CD4-positive, alpha-beta T cell treated with Interleukin-15 for 4 hours (primary cell): ENCODE measurements around the gene TMEM132C.
A peak's percentile ranks its signal among the peaks of the same experiment; 100 is the strongest.

Experiments used
- DNase-seq: peaks from one replicate; pipeline ENCODE4 v3.0.0-alpha.2; 2020; ENCODE audit warnings: low spot score

Gene TMEM132C

DNA sequence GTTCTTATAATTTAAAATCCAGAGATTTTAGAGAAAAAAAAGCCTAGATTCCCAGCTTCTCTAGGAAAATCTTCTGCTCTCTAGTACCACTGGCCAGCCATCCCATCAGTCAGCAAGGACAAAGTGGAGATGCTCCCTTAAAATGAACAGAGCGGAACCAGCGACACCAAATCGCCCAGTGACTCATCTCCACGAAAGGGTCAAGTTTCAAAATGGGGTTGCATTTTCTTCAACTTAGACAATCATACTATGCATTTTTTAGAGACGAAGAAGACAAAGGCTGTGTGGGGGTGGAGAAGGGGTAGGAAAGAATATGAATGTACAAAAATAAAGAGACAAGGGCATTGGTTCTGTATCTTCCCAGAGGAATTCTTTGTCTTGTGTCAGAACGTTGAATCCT is 344.8 kb downstream of the TMEM132C start:
- no peak for DNase-seq

- DNase-seq, result no peak
Observed at GRCh38 chr12:128612150-128612850, 345.3 kb downstream of the TMEM132C start.

GRCh38 chr12:128613837-128614590 is 347.0 kb downstream of the TMEM132C start:
- no peak for DNase-seq

- no peak for DNase-seq
Observed at GRCh38 chr12:128617304-128617833, 350.4 kb downstream of the TMEM132C start.

DNA sequence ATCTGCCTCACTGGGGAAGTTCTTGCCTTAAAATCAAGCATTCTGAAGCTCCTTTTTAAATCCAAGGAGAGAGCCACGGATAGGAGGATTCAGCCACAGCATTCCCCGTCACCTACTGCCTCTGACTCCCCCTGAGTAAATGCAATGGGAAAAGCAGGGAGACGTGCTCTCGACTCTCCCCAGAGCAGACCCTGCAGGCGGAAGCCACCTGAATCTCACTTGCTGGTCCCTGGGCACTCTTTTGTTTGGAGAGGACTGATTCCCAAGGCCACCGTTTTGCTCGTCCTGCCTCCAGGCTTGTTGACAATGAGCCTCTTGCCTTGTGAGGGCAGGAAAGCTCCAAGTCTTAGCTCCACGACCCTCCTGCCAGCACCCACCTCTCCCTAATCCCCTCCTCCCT is 352.3 kb downstream of the TMEM132C start:
- DNase-seq, result no peak

GRCh38 chr12:128621304-128621703 is 354.3 kb downstream of the TMEM132C start:
- DNase-seq, result no peak

GRCh38 chr12:128623748-128624147 is 356.8 kb downstream of the TMEM132C start:
- DNase-seq, result no peak

- DNase-seq, result no peak
Observed at GRCh38 chr12:128626808-128627320, 359.9 kb downstream of the TMEM132C start.

DNA sequence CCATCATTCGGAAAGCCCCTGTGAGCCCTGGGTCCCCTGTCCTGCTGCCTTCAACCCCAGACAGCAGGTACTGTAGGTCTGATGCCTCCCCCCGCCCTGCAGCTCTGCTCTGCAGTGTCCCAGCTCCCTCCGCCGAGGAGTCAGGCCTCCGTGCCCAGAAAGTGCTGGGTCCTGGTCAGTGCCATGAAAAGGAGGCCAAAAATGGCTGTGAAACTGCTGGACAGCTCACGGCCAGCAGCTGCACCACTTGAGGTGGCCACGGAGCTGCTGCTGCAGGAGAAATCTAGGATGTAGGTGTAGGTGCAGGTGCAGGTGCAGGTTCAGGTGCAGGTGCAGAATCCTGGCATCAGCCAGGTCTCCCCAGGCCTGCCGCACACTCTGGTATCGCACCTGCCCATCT is 360.7 kb downstream of the TMEM132C start:
- DNase-seq, result no peak

GRCh38 chr12:128629979-128630378 is 363.0 kb downstream of the TMEM132C start:
- DNase-seq, result no peak

DNA sequence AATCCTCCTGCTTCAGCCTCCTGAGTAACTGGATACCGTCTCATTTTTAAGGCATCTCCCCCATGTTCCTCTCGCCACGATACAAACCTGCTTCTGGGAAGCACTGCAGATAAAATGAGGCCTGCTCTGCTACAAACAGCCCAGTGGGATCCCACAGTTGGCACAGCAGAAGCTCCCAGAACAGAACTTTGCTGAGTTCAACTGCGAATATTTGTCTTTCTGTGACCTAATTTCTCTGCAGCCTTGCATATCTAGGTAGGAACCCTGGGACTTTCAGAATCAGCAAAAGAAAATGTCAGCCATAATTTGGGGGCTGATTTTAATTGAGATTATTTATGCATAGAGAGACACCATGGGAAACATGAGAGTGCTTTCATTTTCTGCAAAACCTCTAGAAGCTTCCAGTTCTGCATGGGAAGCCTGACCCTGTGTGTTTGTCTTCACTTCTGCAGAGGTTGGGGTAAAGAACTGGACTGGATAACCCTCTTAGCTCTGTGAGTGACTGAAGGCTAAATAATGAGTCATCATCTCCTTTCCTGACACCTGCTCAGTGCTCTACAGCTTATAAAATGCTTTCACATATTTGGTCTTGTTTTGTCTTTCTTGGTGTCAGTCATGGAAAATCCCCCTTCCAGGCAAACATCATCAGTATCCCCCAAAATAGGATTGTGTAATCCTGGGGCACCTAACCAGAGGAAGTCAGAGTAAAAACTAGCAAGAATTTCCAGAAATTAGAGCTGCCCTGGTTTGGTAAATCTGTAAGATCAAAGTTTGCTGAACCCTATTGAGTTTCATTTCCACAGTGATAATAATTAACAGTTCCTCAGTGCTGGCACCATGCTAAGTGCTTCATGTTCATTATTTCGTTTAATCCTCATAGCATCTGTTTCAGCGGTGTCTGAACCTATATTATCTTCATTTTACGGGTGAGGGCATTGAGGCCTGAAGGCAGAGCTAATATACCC is 371.0 kb downstream of the TMEM132C start:
- no peak for DNase-seq

GRCh38 chr12:128639089-128639488 is 372.1 kb downstream of the TMEM132C start:
- no peak for DNase-seq

DNA sequence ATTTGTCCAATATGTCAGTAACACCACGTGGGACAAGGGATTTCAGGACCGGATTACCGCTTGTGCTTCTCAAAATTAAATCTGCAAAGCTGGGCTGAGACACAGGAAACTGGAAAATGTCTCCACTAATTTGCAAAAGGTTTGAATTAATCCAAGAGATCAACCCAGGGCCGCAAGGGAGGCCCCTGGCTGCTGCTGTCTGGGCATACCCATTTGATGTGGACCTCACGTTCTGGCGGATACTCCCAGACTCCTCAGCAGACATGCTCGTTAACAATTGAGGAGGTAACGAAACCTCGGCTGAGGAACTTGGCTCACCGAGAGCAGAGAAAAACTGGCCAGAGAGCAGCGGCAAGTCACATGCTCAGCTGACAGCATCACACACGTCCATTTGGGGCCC is 376.2 kb downstream of the TMEM132C start:
- no peak for DNase-seq

DNA sequence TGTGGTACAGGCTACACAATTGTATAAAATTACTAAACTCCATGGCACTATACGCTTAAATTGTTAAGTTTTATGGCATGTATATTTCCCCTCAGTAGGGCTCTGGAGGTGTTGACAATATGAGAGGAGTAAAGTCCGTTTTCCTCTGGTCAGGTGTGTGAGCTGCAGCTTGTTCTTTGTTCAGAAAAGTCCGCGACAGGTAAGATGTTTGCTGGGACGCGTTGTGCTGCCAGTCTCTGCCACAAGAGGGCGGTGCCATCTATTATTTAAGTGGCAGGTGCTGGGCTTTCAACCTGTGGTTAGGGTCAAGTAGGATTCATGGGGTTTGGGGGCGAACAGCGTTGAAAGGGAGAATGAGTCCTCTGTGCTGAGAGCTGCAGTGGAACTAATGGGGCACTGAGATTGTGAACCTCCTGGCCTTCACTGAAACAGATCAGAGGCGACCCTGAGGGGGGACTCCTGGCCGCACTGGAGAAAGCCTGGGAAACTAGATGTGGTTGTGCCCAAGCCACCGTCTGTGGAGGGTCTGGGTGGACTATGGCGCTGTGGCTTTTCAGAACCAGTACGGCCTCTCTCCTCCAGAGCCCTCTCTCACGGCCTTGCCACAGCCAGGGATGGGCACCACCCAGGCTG is 377.8 kb downstream of the TMEM132C start:
- peak; percentile 25 for DNase-seq

- no peak for DNase-seq
Observed at GRCh38 chr12:128649902-128650301, 382.9 kb downstream of the TMEM132C start.

DNA sequence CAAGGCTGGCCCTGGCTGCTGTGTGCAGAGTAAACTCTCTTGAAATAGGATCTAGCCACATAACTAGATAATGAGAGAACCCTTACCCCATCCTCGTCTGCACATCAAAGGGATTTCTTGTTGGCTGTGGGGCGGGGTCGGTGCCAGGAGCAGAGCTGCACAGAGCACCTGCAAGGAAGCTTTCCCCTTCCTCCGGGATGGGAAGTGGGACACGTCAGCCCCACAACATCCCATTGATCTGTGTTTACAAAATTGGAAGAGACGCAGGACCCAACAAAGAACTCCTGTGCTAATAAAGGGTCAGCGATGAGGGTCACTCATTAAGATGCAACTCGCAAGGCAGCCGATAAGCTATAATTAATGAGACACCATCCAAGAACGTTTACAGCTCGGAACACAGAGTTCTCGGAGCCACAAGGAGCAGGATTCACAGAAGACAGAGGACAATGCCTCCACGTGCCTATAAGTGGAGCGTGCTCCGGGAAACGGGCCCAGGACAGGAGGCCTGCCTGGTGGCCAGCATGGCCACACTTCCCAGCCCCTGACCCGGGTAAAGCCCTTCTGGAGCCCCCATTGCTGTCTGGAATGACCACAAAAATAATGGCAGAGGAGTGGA is 385.3 kb downstream of the TMEM132C start:
- DNase-seq, result no peak

DNA sequence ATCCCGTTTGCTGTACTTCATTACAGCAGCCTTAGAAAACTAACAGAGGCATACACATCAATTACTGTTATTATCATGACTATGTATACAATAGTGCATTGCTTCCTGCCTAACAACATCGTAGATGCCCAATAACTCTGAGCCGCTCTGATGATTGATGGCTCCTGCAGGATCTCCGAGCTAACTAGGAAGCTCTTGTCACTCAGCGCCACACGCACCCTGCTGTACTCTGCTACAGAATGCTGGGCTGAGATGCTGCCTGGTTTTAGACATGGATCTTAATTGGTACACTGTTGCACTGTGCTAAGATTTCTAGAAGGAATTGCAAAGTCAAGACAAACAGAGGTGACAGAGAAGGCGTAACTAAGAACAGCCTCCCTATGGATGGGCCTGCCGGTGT is 387.5 kb downstream of the TMEM132C start:
- DNase-seq, result no peak

DNA sequence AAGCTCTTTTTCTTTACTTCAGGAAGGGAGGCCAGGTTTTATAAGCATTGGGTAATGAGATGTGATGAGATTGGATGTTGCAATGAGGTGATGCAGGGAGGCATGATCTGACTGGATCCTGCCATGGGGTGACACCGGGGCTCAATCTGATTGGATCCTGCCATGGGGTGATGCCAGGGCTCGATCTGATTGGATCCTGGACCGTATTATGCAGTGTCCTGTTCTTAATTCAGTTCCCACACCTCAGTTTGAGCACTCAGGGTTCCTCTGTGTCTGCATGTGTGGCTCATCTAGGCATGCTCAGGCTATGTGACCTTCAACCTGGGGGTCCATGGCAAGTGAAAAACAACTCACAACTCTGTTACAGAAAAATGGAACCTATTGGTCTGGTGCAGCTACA is 390.4 kb downstream of the TMEM132C start:
- no peak for DNase-seq

GRCh38 chr12:128660532-128661225 is 393.7 kb downstream of the TMEM132C start:
- no peak for DNase-seq

DNA sequence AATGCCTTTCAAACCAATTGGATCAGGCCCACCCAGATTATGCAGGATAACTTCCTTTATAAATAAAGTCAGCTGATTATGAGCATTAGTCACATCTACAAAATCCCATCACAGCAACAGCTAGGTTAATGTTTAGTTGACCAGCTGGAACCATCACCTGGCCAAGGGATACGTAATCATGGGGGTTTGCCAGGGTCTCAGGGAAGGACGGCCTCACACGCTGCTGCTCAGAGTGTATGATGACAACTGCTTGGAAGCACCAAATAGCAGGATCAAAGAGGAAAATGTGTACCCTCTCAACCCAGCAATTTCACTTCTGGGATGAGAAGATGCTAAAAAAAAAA is 394.2 kb downstream of the TMEM132C start:
- DNase-seq, result no peak

DNA sequence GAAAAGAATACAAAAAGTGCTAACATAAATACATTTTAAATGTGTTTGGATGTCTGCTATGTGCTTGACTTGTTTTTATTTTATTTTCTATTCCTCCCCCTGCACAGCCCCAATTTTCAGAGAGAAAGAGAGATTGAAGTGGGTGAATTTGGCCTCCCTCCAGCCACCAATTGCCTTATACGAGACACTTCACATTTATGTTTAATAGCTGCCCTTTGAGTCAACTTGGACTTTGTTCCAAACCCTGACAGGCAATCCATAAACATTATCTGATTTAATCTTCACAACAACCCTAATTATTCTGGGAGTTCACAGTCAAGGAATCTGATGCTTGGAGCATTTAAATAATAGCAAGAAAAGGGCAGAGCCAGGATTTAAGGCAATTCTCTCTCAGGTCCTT is 395.1 kb downstream of the TMEM132C start:
- no peak for DNase-seq
